HFF-Myc (cell line): ENCODE data around the gene DNAJC5.
"Not testable (repeated sequence)": the region's sequence is repeated elsewhere in the genome, so short reads cannot be mapped to it uniquely, and the experiment has no call there.

Experiments
- DNase-seq: peaks from one replicate; pipeline ENCODE4 v3.0.0-alpha.2; 2011; ENCODE audit warnings: low read depth; ENCODE audit errors: extremely low read depth
- H3K4me3 ChIP-seq: replicated peaks from 2 replicates; pipeline ENCODE4 v1.5.1; 2011; ENCODE audit warnings: low read depth, mild to moderate bottlenecking, control low read depth, low read length
- TF ChIP-seq, protein P1 (sequence below): IDR thresholded peaks from 2 replicates; pipeline ENCODE4 v1.5.1; 2012; ENCODE audit warnings: mild to moderate bottlenecking, low read depth, low read length, control low read depth; ENCODE audit errors: missing control alignments

The DNAJC5 gene

DNA sequence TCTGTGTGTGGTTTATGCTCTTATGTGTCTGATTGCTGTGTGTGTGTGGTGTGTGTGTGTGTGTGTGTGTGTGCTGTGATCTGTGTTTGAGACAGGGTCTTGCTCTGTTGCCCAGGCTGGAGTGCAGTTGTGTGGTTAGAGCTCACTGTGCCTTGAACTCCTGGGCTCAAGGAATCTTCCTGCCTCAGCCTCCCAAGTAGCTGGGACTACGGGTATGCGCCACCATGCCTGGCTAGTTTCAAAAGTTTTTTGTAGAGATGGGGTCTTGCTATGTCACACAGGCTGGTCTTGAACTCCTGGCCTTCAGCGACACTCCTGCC, 78.2 kb downstream of the DNAJC5 start:
- TF ChIP-seq, protein P1, sequence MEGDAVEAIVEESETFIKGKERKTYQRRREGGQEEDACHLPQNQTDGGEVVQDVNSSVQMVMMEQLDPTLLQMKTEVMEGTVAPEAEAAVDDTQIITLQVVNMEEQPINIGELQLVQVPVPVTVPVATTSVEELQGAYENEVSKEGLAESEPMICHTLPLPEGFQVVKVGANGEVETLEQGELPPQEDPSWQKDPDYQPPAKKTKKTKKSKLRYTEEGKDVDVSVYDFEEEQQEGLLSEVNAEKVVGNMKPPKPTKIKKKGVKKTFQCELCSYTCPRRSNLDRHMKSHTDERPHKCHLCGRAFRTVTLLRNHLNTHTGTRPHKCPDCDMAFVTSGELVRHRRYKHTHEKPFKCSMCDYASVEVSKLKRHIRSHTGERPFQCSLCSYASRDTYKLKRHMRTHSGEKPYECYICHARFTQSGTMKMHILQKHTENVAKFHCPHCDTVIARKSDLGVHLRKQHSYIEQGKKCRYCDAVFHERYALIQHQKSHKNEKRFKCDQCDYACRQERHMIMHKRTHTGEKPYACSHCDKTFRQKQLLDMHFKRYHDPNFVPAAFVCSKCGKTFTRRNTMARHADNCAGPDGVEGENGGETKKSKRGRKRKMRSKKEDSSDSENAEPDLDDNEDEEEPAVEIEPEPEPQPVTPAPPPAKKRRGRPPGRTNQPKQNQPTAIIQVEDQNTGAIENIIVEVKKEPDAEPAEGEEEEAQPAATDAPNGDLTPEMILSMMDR: no peak
- no peak overlapping the region for H3K4me3 ChIP-seq
- no peak for DNase-seq

DNA sequence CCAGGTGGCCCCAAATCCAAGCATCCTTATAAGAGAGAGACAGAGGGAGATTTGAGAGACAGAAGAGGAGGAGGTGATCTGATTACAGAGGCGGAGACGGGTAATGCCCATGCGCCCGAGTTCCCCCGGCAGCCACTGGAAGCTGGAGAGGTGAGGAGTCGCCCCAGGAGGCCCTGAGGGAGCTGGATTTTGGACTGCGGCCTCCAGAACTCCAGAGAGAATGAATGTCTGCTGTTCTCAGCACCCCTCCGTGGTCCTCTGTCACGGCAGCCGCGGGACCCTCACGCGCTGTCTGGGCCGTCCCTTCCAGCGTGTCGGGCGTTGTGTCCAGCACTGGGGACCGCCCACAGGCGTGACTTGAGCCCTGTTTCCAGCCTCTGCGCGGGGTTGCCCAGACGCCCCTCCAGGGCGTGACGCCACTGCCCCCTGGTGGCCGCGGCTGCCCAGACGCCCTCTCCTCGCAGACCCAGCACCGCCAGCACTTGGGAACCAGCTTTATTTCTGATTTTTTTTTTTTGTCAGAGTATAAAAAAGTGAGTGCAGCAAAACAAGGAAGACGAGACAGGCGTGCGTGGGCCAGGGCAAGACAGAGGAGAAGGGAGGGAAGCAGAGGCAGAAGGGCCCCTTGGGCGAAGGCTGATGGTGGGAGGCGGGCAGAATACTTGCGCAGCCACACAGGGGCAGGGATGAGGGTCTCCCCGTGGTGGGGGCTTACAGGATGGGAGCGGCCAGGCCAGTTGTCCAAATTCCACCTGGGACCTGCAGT, 78.9 kb downstream of the DNAJC5 start:
- TF ChIP-seq, protein P1: peak; percentile 99
- peak overlapping the region; percentile 42 for H3K4me3 ChIP-seq
- DNase-seq: peak; percentile 56

DNA sequence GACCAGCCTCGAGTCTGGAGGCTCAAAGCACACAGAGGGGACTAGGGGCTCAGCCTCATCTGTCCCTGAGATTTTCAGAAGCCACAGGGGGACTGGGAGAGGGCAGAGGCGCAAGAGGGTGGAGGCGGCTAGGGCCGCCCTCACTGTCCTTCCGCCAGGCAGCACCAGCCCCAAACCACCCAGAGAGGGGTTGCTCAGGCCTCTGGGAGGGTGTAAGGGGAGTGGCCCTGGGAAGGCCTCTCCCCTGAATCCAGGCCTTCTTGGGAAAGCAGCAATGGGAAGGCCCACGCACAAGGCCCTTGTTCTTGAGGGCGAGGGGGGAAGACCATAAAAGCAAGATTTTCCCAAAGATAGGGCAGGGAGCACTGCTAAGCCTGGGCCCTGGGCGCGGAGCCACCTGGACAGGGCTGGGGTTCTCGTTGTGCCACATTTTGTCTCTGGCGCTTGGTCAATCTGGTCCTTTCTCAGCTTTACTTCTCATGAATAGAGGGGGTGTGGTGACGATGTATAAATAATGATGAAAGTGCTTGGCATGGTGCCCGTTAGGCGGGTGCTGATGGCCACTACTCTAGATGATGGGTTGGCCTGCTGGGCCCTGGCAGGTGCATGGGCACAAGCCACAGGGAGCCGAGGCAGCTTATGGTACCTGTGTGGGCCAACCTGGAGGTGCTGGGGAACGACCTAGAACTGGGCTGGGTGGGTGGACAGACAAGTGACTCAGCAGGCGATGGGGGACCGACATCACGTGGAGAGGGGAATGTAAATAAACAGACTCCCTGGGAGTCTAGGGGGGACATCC, 79.7 kb downstream of the DNAJC5 start:
- no peak for DNase-seq
- TF ChIP-seq, protein P1: no peak
- H3K4me3 ChIP-seq: no peak overlapping the region

DNA sequence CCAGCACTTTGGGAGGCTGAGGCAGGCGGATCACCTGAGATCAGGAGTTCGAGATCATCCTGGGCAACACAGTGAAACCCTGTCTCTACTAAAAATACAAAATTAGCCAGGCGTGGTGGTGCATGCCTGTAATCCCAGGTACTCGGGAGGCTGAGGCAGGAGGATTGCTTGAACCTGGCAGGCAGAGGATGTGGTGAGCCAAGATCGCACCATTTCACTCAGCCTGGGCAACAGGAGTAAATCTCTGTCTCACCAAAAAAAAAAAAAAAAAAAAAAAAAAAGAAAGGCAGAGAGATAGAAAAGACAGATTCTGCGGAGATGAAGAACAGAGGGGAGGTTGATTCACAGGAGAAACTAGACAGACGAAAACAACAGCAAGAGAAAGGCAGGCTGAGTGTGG, 81.6 kb downstream of the DNAJC5 start:
- not testable (repeated sequence) for DNase-seq, H3K4me3 ChIP-seq

DNA sequence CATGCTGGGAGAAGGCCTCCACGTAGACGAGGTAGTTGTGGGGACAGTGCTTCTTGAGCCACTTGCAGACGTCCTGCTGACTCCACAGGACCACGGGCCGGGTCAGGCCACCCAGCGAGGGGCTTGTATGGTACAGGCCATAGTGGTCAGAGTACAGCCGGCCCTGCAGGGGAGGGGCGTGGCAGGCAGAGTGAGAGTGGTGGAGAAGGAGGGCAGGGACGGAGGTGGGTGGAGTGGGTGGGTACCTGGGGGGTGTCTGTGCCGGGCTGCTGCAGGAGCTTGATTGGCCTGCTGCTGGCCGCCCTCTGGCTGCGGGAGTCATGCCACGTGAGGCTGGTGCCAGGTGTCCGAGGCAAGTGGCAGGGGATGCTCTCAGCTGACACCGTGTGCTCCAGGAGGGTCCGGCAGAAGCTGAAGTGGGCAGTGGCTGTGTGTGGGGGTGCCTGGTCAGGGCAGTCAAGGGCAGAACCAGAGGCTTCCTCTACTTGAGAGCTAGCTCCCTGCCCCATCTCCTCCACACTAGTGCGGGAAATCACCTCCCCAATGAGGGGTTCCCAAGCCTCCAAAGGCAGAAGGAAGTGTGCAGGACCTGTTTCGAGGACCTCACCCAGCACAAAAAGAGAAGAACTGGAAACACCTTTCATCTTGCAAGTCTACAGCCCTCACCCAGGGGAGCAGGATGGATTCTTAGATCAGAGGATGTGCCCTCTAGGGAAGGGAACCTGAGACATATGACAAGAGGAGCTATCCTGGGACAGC, 82.2 kb downstream of the DNAJC5 start:
- TF ChIP-seq, protein P1: no peak
- no peak for DNase-seq

DNA sequence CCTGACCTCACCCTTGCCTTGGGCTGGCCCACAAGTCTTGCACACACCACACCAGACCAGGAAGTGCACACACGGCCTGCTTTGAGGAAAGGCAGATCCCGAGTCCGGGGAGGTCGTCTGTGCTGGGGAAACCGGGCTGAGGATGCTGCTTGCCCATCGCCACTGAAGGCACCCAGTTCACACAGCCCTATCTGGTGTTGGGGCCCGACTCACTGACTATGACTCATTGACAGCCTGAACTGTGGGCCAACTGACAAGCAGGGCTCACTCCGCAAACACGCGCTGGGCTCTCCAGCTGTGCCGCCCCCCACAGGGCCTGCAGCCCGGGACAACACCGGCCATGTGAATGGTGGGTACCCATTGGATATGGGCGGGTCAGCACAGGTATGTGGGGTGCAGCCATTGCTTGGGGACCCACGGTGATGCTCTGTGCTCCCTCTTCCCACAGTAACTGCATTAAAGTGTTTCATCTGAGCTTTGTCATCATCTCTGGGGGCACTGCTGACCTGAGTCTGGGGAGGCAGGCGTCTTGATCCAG, 82.9 kb downstream of the DNAJC5 start:
- peak overlapping the region; percentile 89; the same call in 1 of the 2 replicates for H3K4me3 ChIP-seq

More for the DNA sequence above, 82.2 kb downstream of the DNAJC5 start:
- no peak overlapping the region for H3K4me3 ChIP-seq

More for the DNA sequence above, 82.9 kb downstream of the DNAJC5 start:
- TF ChIP-seq, protein P1: no peak
- no peak for DNase-seq
